Erythroblast (primary cell): Measurements from ENCODE around the gene ANO1.

ENCODE experiments used
- GATA1 ChIP-seq: IDR thresholded peaks from 2 replicates; pipeline ENCODE4 v1.6.1; 2011; ENCODE audit warnings: low read depth, mild to moderate bottlenecking, control low read depth, low read length, moderate library complexity
- POLR2A ChIP-seq: IDR thresholded peaks from 2 replicates; pipeline ENCODE4 v1.6.1; 2011; ENCODE audit warnings: mild to moderate bottlenecking, low read length

DNA sequence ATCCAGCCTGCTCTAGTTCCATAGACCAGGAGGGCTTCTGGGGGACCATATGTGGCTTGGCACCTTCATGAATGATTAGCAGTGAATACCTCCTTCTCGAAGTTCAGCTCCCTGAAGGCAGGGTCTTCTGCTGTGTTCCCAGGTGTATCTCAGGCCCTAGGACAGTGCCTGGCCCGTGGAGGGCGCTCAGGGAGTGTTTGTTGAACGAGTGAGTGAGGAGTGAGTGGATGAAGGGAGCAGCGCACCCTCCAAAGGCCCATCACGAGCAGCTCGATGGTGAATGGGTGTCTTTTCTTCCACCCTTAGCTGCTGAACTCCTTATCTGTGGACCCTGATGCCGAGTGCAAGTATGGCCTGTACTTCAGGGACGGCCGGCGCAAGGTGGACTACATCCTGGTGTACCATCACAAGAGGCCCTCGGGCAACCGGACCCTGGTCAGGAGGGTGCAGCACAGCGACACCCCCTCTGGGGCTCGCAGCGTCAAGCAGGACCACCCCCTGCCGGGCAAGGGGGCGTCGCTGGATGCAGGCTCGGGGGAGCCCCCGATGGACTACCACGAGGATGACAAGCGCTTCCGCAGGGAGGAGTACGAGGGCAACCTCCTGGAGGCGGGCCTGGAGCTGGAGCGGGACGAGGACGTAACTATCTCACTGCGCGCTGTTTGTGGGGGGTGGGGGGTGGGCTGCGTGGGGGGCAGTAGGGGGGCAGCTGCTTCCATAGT is 9.5 kb downstream of the ANO1 start:
- TF ChIP-seq POLR2A (no peak), GATA1 (no peak)
